Measurements from ENCODE around the gene PROKR1.

The PROKR1 gene

DNA sequence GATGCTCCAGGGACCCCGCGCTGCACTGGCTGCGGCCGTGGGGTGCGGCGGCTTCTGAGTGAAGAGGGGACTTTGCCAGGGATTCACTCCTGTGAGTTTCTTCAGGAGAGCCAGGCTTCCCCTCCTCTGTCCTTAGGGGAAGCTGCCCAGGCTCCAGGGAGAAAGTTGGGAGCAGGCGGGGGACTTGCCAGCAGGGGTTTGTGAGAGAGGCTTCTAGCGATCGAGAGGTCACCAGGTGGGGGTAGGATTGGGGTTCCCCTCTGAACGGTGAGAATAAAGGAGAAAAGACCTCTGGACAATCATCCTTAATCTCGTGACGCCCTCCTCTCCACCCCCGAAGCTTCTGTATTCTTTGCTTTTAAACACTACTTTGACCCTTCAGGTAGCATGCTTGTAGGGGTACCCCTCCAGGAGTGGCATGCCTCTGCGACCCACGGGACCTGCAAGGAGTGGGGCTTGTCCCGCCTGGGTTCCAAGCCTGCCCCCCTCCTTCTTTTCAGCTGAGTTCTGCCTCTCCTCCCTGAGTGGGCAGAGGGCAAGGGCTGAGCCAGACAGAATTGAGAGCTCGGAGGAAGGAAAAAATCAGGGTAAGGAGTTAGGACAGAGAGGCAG is 601 bp downstream of the PROKR1 start:
- Histone ChIP-seq H2AK5ac (ENCODE audit: low read length) (no peak overlapping the region), H4K8ac (ENCODE audit: low read depth, low read length) (no peak overlapping the region), H3K9ac (ENCODE audit: low read length) (no peak overlapping the region), H2BK5ac (ENCODE audit: low read depth, low read length, poor library complexity) (no peak overlapping the region), H4K91ac (ENCODE audit: low read depth, low read length) (no peak overlapping the region), H3K4me1 (ENCODE audit: control insufficient read depth in 1 of 2, insufficient read depth in 2 of 2, low read length in 2 of 2) (peaks cover 4 to 7% of the 10 kb centered on the region in 2 experiments), H3K9me3 (ENCODE audit: insufficient read depth, low read depth, low read length) (peaks cover 2% of the 10 kb centered on the region), H2BK12ac (ENCODE audit: low read length) (no peak overlapping the region), H3K18ac (ENCODE audit: low read length) (no peak overlapping the region), H3K23ac (ENCODE audit: low read length) (no peak overlapping the region), H4K12ac (ENCODE audit: low read depth, low read length) (no peak overlapping the region), H3K79me1 (ENCODE audit: low read length) (no peaks in the 10 kb centered on the region), H3K36me3 (ENCODE audit: control insufficient read depth in 1 of 2, insufficient read depth in 2 of 2, low read length in 2 of 2) (no peaks in the 10 kb centered on the region), H2AFZ (ENCODE audit: insufficient read depth, low read length, poor library complexity) (no peak overlapping the region), H3K4ac (ENCODE audit: low read depth, low read length) (no peak overlapping the region), H3K4me2 (ENCODE audit: low read length) (peak overlapping the region; percentile 95), H3K27me3 (ENCODE audit: insufficient read depth, low read length) (peaks cover 26% of the 10 kb centered on the region), H3K27ac (ENCODE audit: low read depth, low read length) (no peak overlapping the region), H2BK120ac (ENCODE audit: insufficient read depth, low read length, poor library complexity) (no peak overlapping the region), H3K4me3 (ENCODE audit: low read depth, low read length) (peak overlapping the region; percentile 58), H3K79me2 (ENCODE audit: control insufficient read depth, insufficient read depth, low read length, poor library complexity) (peaks cover 2% of the 10 kb centered on the region), H3K14ac (ENCODE audit: low read length) (no peak overlapping the region)
- no peak for DNase-seq
- WGBS (ENCODE audit: extremely low coverage, insufficient coverage, insufficient read length), result no CpG with 5 or more reads among the region's 17 CpGs

DNA sequence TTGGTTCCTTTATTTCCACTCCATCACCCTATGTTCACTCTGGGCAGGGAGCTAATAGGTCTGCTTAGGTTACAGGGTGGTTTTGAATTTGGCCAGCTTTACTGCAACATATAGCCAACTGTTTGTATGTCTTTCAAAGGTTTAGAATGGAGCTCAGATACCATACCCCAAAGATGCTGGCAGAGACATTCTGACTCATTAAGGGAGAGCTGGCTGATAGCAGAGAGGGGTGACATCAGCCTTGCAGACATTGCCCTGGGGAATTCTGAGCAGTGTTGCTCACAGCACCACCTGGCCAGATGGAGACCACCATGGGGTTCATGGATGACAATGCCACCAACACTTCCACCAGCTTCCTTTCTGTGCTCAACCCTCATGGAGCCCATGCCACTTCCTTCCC is 2.1 kb downstream of the PROKR1 start:
- Histone ChIP-seq H2AK5ac (ENCODE audit: low read length) (no peak overlapping the region), H4K8ac (ENCODE audit: low read depth, low read length) (no peak overlapping the region), H3K23ac (ENCODE audit: low read length) (no peak overlapping the region), H4K91ac (ENCODE audit: low read depth, low read length) (no peak overlapping the region), H3K9ac (ENCODE audit: low read length) (no peak overlapping the region), H3K4me2 (ENCODE audit: low read length) (no peak overlapping the region), H3K79me2 (ENCODE audit: control insufficient read depth, insufficient read depth, low read length, poor library complexity) (peaks cover 2% of the 10 kb centered on the region), H3K18ac (ENCODE audit: low read length) (no peak overlapping the region), H3K4me3 (ENCODE audit: low read depth, low read length) (no peak overlapping the region), H3K9me3 (ENCODE audit: insufficient read depth, low read depth, low read length) (peaks cover 2% of the 10 kb centered on the region), H3K4me1 (ENCODE audit: control insufficient read depth in 1 of 2, insufficient read depth in 2 of 2, low read length in 2 of 2) (peaks cover 4 to 7% of the 10 kb centered on the region in 2 experiments), H2BK12ac (ENCODE audit: low read length) (no peak overlapping the region), H3K14ac (ENCODE audit: low read length) (no peak overlapping the region), H3K79me1 (ENCODE audit: low read length) (no peaks in the 10 kb centered on the region), H3K36me3 (ENCODE audit: control insufficient read depth in 1 of 2, insufficient read depth in 2 of 2, low read length in 2 of 2) (no peaks in the 10 kb centered on the region), H2BK5ac (ENCODE audit: low read depth, low read length, poor library complexity) (no peak overlapping the region), H3K27me3 (ENCODE audit: insufficient read depth, low read length) (peaks cover 26% of the 10 kb centered on the region), H2AFZ (ENCODE audit: insufficient read depth, low read length, poor library complexity) (no peak overlapping the region), H3K27ac (ENCODE audit: low read depth, low read length) (no peak overlapping the region), H4K12ac (ENCODE audit: low read depth, low read length) (no peak overlapping the region), H3K4ac (ENCODE audit: low read depth, low read length) (no peak overlapping the region), H2BK120ac (ENCODE audit: insufficient read depth, low read length, poor library complexity) (no peak overlapping the region)
- peak in 1 of 2 donors; percentile 3 for DNase-seq

DNA sequence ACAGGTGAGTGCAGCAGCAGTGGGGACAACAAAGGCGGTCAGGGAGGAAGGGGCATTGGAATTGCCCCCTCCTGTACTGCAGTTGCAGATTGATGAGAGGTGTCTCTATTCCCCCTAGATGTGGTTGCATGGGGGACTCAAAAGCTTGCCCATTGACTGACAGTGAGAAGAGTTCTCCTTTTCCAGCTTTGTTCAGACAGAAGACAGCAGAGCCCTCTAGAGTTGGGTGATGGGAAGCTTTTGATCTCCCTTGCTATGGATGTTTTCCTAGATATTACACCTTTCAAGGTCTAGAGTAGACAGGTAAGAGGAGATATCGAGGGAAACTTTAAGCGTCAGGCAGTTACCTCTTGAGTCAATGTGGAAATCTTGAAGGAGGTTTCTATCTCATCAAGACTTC is 2.9 kb downstream of the PROKR1 start:
- DNase-seq, result no peak
- H2AFZ ChIP-seq (ENCODE audit: insufficient read depth, low read length, poor library complexity), result no peak overlapping the region

DNA sequence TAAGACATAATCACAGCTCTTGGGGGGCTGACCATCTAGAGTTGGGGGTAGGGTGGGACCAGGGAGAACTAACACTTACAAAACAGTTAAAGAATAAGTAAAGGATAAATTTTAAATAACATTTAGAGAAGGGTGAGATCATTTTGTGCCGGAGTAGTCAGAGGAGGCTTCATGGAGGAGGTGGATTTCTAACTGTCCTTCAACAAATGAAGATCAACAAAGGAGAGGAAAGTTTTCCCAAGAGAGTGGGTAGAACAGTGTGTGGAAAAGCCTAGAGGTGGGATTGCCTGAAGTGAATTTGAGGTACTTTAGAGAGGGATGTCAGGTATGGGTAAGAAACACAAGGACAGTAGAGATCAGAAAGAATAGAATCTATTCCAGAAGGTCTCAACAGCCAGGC is 7.3 kb downstream of the PROKR1 start:
- Histone ChIP-seq H3K36me3 (ENCODE audit: control insufficient read depth in 1 of 2, insufficient read depth in 2 of 2, low read length in 2 of 2) (no peaks in the 10 kb centered on the region), H2AFZ (ENCODE audit: insufficient read depth, low read length, poor library complexity) (no peak overlapping the region), H4K12ac (ENCODE audit: low read depth, low read length) (no peak overlapping the region), H3K79me2 (ENCODE audit: control insufficient read depth, insufficient read depth, low read length, poor library complexity) (no peaks in the 10 kb centered on the region), H3K14ac (ENCODE audit: low read length) (no peak overlapping the region), H3K27ac (ENCODE audit: low read depth, low read length) (no peak overlapping the region), H3K18ac (ENCODE audit: low read length) (no peak overlapping the region), H2BK120ac (ENCODE audit: insufficient read depth, low read length, poor library complexity) (no peak overlapping the region), H4K8ac (ENCODE audit: low read depth, low read length) (no peak overlapping the region), H3K4me3 (ENCODE audit: low read depth, low read length) (no peak overlapping the region), H4K91ac (ENCODE audit: low read depth, low read length) (no peak overlapping the region), H3K9ac (ENCODE audit: low read length) (no peak overlapping the region), H3K79me1 (ENCODE audit: low read length) (no peaks in the 10 kb centered on the region), H3K27me3 (ENCODE audit: insufficient read depth, low read length) (no peaks in the 10 kb centered on the region), H3K4ac (ENCODE audit: low read depth, low read length) (no peak overlapping the region), H2BK12ac (ENCODE audit: low read length) (no peak overlapping the region), H3K9me3 (ENCODE audit: insufficient read depth, low read depth, low read length) (peaks cover 6% of the 10 kb centered on the region), H3K4me2 (ENCODE audit: low read length) (no peak overlapping the region), H2AK5ac (ENCODE audit: low read length) (no peak overlapping the region), H2BK5ac (ENCODE audit: low read depth, low read length, poor library complexity) (no peak overlapping the region), H3K23ac (ENCODE audit: low read length) (no peak overlapping the region), H3K4me1 (ENCODE audit: control insufficient read depth in 1 of 2, insufficient read depth in 2 of 2, low read length in 2 of 2) (no peaks in the 10 kb centered on the region)
- WGBS (ENCODE audit: extremely low coverage, insufficient coverage, insufficient read length), result no CpG with 5 or more reads among the region's 1 CpG
- no peak for DNase-seq

More for the DNA sequence above, 2.9 kb downstream of the PROKR1 start:
- Histone ChIP-seq H3K4me3 (ENCODE audit: low read depth, low read length) (no peak overlapping the region), H4K12ac (ENCODE audit: low read depth, low read length) (no peak overlapping the region), H3K27me3 (ENCODE audit: insufficient read depth, low read length) (peaks cover 26% of the 10 kb centered on the region), H3K27ac (ENCODE audit: low read depth, low read length) (no peak overlapping the region), H3K4ac (ENCODE audit: low read depth, low read length) (no peak overlapping the region), H2BK120ac (ENCODE audit: insufficient read depth, low read length, poor library complexity) (no peak overlapping the region), H2BK12ac (ENCODE audit: low read length) (no peak overlapping the region), H3K79me2 (ENCODE audit: control insufficient read depth, insufficient read depth, low read length, poor library complexity) (peaks cover 2% of the 10 kb centered on the region), H3K79me1 (ENCODE audit: low read length) (no peaks in the 10 kb centered on the region), H3K4me2 (ENCODE audit: low read length) (no peak overlapping the region), H4K8ac (ENCODE audit: low read depth, low read length) (no peak overlapping the region), H4K91ac (ENCODE audit: low read depth, low read length) (no peak overlapping the region), H3K4me1 (ENCODE audit: control insufficient read depth in 1 of 2, insufficient read depth in 2 of 2, low read length in 2 of 2) (peaks cover 4 to 7% of the 10 kb centered on the region in 2 experiments), H2BK5ac (ENCODE audit: low read depth, low read length, poor library complexity) (no peak overlapping the region), H3K9ac (ENCODE audit: low read length) (no peak overlapping the region), H3K18ac (ENCODE audit: low read length) (no peak overlapping the region), H2AK5ac (ENCODE audit: low read length) (no peak overlapping the region), H3K14ac (ENCODE audit: low read length) (no peak overlapping the region), H3K23ac (ENCODE audit: low read length) (no peak overlapping the region), H3K36me3 (ENCODE audit: control insufficient read depth in 1 of 2, insufficient read depth in 2 of 2, low read length in 2 of 2) (no peaks in the 10 kb centered on the region), H3K9me3 (ENCODE audit: insufficient read depth, low read depth, low read length) (peaks cover 2% of the 10 kb centered on the region)
- WGBS (ENCODE audit: extremely low coverage, insufficient coverage, insufficient read length), result no CpG with 5 or more reads among the region's 3 CpGs
